Fibroblast of skin of scalp (primary cell): ENCODE results near the gene GLI2.

Source experiments
- DNase-seq: peaks from one replicate; pipeline ENCODE4 v3.0.0-alpha.2; 2013

Gene GLI2

DNA sequence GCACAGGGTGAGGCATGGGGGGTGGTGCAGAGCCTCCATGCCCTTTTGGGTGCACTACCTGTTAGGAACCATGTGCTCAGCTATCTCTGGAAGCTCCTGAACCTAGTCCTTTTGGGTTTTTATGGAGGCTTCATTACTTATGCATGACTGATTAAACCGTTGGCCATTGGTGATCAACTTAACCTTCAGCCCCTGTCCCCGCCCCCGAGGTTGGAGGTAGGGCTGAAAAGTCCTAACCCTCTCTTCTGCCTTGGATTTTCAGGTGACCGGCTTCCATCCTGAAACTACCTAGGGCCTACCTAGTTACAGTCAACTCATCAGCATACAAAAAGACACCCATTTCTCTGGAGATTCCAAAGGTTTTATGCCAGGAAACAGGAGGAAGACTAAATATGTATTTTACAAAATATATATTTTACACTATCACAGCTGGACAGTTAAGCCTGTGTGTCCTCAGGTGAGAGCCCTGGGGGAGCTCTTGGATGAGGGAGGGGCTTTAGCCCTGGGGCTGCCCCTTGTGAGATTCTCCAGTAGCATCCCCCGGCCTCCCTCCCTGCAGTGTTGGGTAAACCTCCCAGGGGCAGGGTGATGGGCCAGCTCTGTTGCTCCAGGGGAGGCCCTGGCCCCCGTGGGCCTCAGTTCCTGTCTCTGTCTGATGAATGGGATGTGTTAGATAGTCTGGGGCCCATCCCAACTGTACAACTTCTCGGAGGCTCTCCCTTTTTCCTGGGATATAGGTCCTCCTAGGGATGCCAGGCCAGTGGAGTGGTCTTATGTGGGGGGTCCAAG is 24.1 kb downstream of the GLI2 start:
- DNase-seq = no peak

DNA sequence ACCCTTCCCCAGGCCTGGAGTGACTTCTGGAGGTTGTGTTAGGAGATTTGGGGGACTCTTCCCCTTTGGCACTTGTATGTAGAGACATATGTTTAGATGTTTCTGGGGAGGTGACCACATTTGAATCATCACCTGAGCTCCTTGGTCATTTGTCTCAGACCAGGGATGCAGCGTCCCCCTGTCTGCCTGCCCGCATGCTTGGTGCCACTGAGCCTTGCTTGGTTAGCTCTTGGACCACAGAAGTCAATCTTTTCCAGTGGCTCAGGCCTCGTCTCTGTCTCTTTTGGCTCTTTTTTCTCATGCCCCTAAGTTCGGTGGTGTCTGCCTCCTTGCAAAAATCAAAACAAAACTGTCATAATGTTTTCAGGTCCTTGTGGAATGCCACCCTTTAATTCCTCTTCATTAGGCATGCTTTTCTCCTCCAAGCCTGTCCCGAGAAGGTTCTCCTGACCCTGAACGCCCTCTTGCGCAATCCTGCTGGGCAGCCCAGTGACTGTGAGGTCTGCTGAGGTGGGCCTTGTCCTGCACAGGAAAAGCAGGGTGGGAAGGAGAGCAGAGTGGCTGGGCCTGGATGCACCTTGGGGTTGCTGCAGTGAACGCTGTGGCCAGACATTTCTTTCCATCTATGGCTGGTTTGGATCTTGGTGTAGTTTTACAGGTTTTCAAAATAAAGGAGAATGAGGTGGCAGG is 24.9 kb downstream of the GLI2 start:
- no peak for DNase-seq

DNA sequence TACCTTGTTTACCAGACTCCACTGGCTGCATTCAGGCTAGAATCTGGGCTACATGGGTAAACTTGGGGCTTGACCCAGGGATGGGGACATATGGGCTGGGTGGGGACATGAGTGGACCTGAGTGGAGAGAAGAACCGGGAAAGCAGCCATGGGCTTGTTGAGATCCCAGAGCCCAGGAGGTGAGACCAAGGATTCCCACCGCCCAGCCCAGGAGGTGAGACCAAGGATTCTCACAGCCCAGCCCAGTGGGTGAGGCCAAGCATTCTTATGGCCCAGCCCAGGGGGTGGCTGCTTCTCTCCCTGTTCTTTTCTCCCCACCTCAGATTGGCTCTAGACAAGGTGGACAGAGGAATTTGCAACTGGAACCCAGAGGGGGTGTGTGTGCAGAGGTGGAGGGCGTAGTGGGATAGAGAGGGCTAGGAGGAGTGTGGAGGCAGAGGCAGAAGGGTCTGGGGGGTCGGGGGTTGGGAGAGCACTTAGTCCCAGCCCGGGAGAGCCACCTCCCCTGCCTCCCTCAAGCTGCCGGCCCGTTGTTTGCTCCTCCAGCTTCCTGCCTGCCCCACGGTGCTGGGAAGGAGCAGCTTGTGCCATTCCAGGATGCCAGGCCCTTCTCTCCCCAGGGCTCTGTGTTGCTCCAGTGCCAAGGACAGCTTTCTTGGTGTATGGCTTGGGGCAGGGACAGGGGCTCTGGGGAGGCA is 25.6 kb downstream of the GLI2 start:
- DNase-seq = no peak

DNA sequence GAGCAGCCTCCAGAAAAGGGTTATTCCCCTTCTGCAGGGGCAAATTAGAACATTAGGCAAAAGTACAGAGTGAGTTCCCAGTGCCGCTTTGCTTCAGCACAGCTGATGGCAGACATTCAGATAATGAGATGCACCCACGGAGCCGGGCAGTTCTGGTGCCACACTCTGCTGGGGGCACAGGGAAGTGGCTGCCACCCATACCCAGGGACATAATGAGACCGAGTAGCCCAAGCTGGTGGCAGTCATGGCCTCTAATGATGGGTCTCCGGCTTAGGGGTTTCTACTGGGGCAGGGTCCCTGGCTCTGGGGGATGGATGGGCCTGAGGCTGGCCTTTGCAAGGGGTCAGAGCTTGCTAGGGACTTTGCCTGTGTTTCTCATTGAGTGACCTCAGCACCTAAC is 26.2 kb downstream of the GLI2 start:
- no peak for DNase-seq

DNA sequence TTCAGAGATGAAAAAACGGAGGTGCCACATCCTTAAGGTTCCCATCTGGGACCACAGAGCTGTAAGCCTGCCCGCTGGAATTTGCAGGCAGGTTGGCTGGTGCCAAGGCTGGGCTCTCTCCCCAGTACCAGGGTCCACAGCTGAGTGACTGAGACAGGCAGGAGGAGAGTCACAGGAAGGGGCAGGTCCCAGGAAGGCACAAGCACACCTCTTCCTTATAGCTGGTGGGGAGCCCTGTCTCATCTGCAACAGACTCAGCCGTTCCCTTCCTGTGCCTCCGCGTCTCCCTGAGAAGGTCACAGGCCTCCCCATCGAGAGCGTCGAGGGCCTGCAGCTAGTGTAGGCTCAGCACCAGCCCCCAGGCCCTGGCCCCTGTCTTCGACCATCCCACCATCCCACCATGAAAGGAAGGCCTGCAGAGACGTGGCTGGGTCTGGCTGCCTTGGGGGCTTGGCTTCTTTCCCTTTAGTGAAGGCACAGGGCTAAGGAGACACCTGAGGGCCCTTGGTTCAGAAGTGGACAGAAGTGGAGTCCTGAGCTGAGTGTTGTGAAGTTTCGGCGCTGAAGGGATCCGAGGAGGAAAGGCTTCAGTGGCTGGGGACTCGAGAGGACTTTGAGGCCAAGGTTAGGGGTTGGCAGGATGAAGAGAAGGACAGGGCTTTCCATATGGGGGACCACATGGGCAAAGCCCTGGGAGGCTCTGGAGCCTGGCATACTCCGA is 26.8 kb downstream of the GLI2 start:
- DNase-seq = no peak

DNA sequence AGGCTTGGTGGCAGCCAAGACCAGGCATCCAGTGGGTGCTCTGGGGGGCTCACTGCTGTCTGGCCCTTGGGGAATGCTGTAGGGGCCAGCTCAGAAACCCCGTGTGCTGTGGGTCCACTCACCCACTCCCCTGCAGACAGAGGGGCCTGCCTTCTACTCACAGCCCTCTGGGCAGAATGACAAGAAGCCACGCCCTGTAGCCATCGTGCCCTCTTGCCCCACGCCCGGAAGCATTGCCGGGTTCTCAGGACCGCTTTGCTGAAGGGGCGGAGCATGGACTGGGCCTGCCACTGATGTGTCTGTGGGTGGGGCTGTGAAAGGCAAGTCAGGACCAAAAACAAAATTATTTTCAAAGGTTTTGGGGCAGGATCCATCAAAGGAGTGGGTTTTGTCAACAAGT is 27.8 kb downstream of the GLI2 start:
- DNase-seq = no peak

DNA sequence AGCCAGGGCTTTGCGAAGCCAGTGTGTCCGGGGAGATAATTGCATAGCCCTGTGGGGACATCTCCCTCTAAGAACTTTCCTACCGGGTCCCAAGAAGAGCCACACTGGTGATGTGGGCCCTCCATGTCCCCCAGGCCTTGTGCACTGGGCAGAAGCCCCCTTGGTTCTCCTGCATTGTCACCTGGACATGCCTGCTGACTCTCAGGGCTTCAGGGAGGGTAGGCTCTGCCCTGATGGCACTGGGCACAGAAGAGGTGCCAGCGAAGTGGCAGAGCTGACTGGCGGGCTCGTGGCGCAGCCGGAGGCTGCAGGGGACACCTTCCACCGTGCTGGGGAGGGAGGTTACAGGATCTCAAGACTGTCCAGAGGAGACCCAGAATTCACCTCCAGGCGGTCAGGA is 28.3 kb downstream of the GLI2 start:
- no peak for DNase-seq

DNA sequence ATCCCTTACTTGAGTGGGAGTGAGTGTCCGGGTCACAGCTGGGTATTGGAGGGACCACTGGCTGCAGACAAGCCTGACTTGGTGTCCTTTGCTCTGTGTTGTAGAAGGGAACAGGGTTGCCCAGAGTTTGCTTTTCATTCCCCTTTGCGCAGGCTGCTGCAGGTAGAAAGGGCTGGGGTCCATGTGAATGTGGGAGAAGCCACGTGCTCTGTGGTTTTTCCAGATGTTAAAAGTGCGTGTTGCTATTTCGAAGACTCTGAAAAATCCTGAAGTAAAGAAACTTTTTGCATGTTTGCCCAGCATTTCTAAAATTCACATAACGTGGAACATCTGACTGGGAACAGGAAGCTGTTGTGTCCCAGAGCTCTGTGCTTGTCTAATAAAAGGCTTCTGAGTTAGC is 28.8 kb downstream of the GLI2 start:
- peak; percentile 40 for DNase-seq

DNA sequence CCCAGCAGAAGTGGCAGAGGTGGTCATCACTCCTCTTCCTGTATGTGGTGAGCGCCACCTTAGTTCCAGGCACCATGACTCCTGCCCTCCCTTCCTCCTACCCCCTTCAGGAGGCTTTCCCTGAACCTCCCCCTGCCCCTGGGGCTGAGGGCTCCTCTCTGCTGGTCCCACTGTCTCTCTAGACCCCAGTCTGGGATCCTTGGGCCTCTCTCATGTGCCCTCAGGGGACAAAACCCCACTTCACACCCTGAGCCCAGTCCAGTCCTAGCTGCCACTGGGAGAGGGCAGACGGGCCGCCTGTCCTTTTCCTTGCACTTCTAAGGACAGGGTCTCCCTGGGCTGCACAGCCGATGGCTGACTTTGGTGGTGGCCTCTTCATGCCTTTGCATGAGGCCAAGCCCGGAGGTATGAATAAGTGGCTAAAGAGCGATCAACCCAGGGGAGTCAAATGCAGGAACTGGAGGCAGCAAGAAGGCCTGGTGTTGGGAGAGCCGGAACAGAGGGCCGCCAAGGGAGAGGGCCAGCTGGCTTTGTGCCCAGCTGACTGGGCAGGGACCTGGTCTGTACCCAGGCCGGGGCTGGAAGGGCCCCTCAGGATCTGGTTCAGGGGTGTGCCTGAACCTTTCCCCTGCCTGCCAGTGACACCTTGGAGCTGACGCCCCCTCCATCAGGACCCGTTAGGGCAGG is 29.5 kb downstream of the GLI2 start:
- DNase-seq = no peak

DNA sequence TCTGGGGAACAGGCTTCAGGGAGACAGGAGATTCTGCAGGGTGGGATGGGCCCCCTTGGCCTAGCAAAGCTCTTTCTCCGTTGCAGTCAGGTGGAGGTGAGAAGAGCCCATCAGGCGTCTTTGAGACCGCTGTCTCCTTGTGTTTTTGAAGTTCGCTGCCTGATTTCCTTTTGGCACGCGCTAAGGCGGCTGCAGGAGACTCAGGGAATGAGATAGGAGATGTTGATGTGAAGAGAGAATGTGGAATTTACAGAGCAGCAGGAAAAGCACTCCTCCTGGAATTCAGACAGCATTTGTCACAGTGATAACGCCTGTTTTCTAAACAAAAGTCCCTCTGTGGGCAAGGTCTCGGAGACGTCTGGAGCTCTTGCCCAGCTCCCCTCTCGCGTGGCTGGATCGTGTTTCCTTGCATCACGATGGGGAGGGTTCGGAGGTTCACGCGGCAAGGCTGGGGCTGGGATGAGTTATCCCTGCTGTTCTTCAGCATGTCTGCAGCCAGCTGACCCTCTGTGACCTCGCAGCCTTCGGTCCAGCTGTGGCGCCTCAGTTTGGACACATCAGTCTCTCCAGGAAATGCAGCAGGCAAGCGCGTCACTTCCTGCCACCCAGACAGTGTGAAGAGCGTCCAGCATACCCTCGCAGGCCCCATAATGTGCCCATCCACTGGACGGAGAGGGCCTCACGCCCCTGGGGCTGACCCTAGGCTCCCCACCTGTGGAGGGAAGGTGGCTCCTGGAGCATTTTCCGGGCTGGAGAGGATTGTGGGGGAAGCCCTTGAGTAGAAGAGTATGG is 30.2 kb downstream of the GLI2 start:
- DNase-seq = peak; percentile 73

DNA sequence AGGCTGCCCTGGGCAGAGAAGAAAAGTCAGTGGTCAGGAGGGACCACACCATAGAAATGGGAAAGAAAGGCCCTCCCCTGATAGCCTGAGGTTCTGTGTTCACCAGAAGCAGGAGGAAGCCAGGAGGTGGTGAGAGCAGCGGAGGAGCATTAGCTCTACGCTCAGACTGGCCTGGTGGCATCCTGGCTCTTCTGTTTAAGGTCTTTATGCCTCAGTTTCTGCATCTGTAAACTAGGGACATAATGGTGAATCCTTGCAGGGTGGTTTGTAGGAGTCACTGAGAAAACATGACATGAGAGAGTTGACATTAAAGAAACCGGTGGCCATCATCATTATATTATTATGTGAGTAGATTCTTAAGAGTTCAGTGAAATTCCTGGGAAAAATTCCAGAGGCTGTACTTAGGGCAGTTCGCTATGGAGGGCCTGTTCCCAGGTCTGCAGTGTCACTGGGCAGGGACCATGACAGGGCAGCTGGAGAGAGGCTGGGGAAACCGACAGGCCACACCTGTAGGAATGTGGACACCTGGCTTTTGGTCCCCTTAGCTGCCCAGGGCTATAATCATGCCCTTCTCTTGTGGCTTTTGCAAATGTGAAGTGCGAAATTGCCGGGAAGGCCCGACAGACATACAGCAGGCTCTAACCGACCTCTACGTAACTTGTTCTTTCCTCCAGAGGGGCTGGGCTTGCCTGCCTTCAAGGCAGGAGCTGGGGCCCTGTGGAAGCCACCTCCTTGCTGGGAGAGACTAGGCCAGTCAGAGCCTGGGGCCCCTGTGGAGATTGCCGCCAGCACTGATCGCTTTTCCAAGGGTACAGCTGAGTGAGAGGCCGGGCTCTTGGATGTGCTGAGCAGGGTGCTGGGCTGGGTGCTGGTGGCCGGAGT is 31.0 kb downstream of the GLI2 start:
- DNase-seq = peak; percentile 70

DNA sequence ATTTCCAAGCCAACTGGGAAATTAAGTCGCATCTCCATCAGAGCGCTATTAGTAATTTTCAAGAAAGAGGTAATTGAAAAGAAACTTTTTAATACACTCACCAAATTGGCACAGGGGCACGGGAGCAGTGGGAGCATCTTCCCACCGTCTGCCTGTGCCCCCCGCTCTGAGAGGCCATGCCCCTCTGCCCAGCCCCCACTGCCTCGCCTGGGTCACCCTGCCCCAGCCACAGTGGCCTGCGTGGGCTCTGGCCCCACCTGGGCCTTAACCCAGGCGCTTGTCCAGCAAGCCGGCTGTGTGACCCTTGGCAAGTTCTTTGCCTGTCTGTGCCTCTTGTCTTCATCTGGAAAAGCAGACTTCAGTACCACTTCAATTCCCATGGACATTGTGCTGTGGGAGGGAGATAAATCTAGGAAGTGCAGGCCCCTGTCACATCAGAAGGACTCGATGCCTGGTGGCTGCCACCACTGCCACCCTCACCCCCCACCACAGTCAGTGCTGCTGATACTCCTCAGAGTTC is 31.9 kb downstream of the GLI2 start:
- no peak for DNase-seq

DNA sequence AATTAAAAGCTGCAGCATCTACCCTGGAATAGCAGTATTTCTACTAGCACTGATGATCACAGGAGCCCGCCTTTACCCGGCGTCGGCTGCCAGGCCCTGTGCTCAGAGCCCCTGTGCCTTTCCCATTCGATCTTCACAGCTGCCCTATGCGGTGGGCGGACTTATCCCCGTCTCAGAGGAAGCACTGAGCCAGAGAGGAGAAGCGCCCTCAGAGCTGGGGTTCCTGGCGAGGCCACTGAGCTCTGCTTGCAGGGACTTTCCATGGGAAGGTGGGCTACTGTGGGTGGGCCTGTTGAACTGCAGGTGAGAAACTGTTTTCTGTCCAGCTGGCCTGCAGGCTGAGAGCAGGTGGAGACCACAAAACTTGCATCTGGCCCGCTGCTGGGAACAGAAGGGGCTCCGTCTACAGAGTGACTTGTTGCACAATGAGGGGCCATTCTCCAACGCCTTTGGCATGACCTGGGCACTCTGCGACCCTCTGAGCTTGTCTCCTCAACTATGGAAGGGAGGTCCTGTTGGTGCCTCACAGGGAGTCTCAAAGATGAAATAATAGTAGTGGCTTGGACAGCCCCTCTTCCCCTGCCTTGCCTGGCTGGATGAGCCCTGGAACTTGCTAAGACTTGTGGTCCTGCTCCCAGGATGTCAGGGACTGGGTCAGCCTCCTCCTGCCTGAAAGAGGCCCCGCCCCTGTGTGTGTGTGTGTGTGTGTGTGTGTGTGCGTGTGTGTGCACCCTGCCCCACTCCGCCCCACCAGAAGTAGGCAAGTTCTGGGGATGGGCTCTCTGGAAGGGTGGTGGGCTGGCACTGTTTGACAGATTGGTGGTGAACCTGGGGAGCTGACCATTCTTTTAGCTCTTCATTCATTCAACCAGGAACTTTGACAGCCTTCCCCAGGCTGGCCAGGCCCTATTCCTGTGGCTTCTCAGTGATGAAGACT is 32.7 kb downstream of the GLI2 start:
- DNase-seq = no peak

DNA sequence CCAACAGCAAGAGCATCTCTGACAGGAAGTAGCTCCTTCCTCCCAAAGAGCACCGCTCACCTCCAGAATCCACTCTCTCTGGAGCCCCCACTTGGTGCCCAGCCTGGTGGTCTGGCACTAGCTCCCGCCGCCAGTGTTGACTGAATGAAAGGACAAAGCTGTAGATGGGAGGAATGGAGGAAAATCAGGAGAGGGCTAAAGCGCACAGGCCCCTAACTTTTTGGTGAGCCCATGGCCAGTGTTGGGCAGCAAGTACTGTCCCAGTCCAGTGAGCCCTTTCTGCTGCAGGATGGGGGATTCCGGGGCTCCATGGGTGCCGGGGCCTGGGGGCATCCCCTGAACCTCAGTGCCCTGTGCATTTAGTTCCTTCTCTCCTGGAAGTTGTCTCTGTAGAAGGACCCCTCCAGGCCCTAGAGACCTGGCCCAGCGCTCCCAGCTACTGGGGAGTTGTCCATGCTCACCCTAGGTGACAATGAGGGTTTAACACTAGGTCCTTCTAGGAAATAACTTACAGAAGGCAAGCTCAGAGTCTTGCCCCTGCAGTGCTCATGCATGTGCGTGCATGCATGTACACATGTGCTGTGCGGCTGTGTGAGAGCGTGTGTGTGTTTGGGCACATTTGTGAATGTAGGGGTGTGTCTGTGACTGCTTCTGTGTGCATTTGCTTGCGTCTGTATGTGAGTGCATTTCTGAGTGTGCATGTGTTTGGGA is 33.6 kb downstream of the GLI2 start:
- DNase-seq = no peak

DNA sequence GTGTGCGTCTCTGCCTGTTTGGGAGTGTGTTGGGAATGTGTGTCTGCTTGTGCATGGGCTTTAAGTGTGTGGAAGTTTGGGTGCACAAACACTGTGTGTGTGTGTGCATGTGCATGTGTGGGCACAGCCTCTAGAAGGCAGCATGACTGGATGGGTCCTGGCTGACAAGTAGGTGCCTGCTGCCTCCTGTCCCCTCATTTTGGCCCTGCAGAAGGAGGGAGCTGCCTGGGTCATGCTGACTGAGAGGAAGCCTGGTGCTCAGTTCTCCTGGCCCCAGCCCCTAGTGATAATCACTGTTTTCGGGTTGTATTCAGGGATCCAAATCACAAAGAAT is 34.1 kb downstream of the GLI2 start:
- no peak for DNase-seq

DNA sequence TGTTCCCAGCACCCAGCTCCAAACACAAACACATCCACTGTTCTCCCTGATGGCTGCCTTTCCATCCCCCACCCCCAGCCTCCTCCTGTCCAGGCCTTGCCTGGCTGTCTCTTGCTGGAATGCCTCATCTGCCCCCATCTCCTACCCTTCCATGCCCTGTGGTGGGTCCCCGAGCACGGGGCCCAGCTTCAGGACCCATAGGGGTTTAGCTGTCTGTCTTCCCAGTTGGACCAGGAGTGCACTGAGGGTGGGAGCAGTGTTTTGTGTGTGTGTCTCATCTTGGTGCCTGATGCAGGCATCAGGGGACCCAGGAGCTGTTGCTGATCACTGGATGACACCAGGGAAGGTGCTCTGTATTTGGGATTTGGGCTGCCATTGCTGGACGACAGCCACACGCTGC is 34.5 kb downstream of the GLI2 start:
- DNase-seq = no peak

DNA sequence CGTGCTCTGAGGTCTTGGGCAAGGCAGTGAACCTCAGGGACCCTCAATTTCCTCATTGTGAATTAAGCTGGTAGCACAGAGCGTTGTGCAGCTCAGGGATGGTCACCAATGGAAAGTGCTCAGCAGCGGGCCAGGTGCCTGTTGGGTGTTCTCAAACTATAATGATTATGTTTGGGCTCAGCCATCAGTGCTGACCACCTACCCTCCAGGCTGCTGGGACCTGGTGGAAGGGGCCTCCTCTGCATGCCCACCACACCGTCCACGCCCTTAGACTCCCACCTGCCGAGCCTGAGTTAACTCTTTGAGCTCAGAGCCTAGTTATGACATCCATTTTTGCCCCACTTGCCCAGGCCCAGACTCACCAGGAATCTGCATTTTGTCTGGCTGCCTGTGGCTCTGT is 35.0 kb downstream of the GLI2 start:
- DNase-seq = no peak

DNA sequence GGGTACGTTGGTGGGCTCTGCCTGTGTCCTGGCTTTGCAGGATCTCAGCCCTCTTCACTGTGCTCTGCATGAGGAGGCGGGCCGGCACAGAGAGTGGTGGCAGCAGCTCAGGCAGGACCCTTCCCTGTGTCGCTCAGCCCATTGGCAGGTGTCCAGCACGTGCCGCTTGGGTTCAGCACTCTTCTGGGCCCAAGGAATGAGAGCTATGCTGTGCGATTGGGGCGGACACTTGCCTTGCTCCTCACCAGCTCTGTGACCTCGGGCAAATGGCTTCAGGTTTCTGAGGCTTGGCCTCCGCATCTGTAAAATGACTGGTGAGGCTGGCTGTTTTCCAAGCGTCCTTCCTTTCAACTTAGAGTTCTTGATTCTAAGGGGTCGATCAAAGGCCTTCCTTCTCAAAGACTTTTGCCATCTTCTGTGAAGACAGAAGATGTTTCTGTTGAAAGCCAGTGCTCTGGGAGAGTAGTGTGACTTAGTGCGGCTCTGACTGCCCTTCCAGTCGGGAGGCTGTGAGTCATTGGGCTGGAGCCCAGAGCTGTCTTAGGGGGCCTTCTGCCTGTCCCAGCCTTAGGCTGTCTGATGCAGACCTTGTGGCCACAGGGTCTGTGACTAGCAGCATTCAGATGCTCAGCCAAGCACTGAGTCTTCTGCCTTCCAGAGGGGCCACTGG is 35.6 kb downstream of the GLI2 start:
- DNase-seq = peak; percentile 95
